ENCODE results near the gene CCDC14.
A peak's percentile ranks its signal among the peaks of the same experiment; 100 is the strongest.

The CCDC14 gene

DNA sequence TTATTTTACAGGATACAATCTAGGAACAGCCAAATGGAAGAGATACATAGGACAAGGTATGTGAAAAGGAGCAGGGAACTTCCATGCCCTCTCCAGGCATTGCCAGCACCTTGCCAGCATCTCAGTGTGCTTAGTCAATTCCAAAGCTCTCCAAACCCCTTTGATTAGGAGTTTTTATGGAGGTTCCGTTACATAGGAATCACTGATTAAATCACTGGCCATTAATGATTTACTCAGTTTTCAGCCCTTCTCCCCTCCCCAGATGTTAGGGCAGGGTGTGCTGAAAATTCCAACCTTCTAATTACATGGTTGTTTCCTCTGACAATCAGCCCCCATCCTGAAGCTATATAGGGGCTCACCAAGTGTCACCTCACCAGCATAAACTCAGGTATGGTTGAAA is 88.4 kb downstream of the CCDC14 start:
- CTCF ChIA-PET = no interaction called here
- TF ChIP-seq, protein P1, sequence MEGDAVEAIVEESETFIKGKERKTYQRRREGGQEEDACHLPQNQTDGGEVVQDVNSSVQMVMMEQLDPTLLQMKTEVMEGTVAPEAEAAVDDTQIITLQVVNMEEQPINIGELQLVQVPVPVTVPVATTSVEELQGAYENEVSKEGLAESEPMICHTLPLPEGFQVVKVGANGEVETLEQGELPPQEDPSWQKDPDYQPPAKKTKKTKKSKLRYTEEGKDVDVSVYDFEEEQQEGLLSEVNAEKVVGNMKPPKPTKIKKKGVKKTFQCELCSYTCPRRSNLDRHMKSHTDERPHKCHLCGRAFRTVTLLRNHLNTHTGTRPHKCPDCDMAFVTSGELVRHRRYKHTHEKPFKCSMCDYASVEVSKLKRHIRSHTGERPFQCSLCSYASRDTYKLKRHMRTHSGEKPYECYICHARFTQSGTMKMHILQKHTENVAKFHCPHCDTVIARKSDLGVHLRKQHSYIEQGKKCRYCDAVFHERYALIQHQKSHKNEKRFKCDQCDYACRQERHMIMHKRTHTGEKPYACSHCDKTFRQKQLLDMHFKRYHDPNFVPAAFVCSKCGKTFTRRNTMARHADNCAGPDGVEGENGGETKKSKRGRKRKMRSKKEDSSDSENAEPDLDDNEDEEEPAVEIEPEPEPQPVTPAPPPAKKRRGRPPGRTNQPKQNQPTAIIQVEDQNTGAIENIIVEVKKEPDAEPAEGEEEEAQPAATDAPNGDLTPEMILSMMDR (conservative IDR thresholded peaks at IDR 0.05; ENCODE audit: low read depth) = no peak
- DNase-seq (ENCODE audit: low spot score) = no peak
- POLR2A ChIA-PET (ENCODE audit: low non-redundant PET) = no interaction called here
- no peak overlapping the region for H3K27ac ChIP-seq

DNA sequence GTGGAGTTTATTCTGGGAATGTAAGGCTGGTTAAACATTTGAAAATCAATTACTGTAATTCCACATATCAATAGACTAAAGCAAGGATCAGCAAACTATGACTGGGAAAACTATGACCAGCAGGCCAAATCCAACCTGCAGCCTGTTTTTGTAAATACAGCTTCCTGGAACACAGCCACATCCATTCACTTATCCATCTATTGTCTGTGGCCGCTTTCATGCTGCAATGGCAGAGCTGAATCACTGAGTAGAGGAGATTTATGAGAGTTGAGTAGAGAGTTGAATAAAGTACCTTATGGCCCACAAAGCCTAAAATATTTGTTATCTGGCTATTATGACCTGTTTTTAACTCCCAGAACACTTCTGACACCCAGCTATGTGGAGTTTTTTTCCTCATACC is 89.1 kb downstream of the CCDC14 start:
- ChIA-PET CTCF (interaction anchor here (0.6 kb wide), 1 partner anchor 11 kb away, joined by 3 read pairs; no protein-coding TSS in a partner anchor), POLR2A (ENCODE audit: low non-redundant PET) (no interaction called here)
- DNase-seq (ENCODE audit: low spot score) = no peak
- TF ChIP-seq, protein P1 (conservative IDR thresholded peaks at IDR 0.05; ENCODE audit: low read depth) = no peak
- no peak overlapping the region for H3K27ac ChIP-seq

DNA sequence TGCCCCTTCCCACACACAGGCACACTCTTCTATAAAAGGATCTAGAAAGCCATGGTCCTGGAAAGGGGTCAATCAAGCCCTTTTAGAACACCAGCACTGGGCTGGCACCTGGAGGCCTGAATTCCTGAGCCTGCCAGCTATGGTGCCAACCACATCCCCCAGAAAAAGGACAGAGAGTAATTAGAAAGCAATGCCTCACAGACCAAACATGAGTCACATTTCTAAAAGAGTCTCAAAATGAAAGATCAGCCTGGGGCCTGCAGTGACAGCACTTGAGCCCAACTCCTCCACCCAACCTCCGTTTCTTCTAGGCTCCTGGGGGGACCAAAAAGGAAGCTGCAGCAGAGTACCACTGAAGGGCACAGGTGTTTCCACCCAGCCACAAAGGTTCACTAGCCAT is 91.0 kb downstream of the CCDC14 start:
- no peak overlapping the region for H3K27ac ChIP-seq
- TF ChIP-seq, protein P1 (conservative IDR thresholded peaks at IDR 0.05; ENCODE audit: low read depth) = no peak
- ChIA-PET POLR2A (ENCODE audit: low non-redundant PET) (no interaction called here), CTCF (interaction anchor here (0.6 kb wide), 2 partner anchors 142 to 211 kb away, joined by 3 to 5 read pairs; no protein-coding TSS in a partner anchor)
- DNase-seq (ENCODE audit: low spot score) = peak; percentile 41

DNA sequence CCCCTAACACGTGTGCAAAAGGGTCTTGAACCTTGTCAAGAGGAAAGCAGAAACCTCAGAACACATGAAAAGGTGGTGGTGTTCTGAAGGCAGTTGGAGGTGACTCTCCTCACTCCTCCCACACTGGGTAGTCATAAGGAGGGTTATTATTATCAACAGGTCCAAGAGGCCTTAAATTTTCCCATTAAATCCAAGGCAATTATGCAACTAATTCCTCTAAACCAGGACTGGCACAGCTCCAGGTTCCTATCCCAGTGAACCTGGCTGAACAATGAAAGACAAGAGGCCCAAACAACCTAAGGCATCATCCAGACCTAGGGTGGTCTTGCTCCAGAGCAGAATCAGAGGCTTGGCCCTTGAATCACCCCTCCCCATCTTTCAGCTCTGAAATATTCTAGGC is 91.9 kb downstream of the CCDC14 start:
- CTCF ChIA-PET = no interaction called here
- POLR2A ChIA-PET (ENCODE audit: low non-redundant PET) = no interaction called here
- DNase-seq (ENCODE audit: low spot score) = no peak

DNA sequence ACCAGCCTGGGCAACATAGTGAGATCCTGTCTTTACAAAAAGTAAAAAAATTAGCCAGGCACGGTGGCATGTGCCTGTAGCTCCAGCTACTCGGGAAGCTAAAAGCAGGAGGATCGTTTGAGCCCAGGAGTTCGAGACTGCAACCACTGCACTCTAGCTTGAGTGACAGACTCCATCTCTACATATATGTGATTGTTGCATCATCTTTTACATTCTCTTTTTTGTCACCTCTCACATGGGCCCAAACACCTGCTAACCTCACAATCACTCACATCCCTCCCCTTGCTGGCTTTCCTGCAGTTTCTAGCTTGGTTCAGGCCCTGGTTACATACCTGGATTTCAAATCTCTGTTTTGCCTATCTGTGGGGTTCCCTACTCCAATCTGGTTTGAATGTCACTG is 96.3 kb downstream of the CCDC14 start:
- ChIA-PET POLR2A (ENCODE audit: low non-redundant PET) (no interaction called here), CTCF (no interaction called here)
- TF ChIP-seq, protein P1 (conservative IDR thresholded peaks at IDR 0.05; ENCODE audit: low read depth) = no peak

More for the DNA sequence above, 91.9 kb downstream of the CCDC14 start:
- TF ChIP-seq, protein P1 (conservative IDR thresholded peaks at IDR 0.05; ENCODE audit: low read depth) = no peak
- no peak overlapping the region for H3K27ac ChIP-seq

More for the DNA sequence above, 96.3 kb downstream of the CCDC14 start:
- no peak for DNase-seq (ENCODE audit: low spot score)
- no peak overlapping the region for H3K27ac ChIP-seq

Data from RWPE1 (cell line).